BJ (cell line): ENCODE data around the gene CCDC33. TPM values are rescaled to one million over a fixed set of nuclear protein-coding genes. Genes with fewer than 3 reads are reported as not detected.

Experiments
- CTCF ChIA-PET: fragments of 350-600 bp; formaldehyde crosslinking; extraction: SDS; loops from one replicate; lab custom pipeline; 2021; ENCODE audit warnings: antibody characterized with exemption, inconsistent platforms; lab: Yijun Ruan, JAX
- POLR2A ChIA-PET: fragments of 300-600 bp; sonication (Branson Sonifier 250); formaldehyde crosslinking; extraction: SDS; loops from one replicate; lab custom pipeline; 2021; ENCODE audit warnings: antibody characterized with exemption; lab: Charles Lee
- DNase-seq: peaks from one replicate; pipeline ENCODE4 v3.0.0-alpha.2; 2011; ENCODE audit warnings: low read depth
- H3K27me3 ChIP-seq: 2 replicates; pipeline ENCODE4 v1.6.0; 2011; ENCODE audit warnings: low read length; ENCODE audit not compliant: control insufficient read depth, insufficient read depth
- H3K36me3 ChIP-seq: 2 replicates; pipeline ENCODE4 v1.5.1; 2011; ENCODE audit warnings: low read length; ENCODE audit not compliant: control insufficient read depth, insufficient read depth
- H3K4me3 ChIP-seq: 2 replicates; pipeline ENCODE4 v1.5.1; 2011; ENCODE audit warnings: low read depth, mild to moderate bottlenecking, control low read depth, low read length
- polyA plus RNA-seq: library from polyadenylated mRNA; depleted of rRNA; stranded (reverse); fragments of >200 nt; gene quantifications from 2 replicates; pipeline ENCODE4 v1.2.3, GENCODE V29; 2011; rRNA removed
- TF ChIP-seq, protein P1 (sequence below): IDR thresholded peaks from 2 replicates; pipeline ENCODE4 v1.5.1; 2011; ENCODE audit warnings: low read depth, mild to moderate bottlenecking, control low read depth, inconsistent platforms, low read length, moderate library complexity; ENCODE audit not compliant: insufficient read depth

CCDC33 gene
- polyA plus RNA-seq, 1 experiment: 0.26 TPM

DNA sequence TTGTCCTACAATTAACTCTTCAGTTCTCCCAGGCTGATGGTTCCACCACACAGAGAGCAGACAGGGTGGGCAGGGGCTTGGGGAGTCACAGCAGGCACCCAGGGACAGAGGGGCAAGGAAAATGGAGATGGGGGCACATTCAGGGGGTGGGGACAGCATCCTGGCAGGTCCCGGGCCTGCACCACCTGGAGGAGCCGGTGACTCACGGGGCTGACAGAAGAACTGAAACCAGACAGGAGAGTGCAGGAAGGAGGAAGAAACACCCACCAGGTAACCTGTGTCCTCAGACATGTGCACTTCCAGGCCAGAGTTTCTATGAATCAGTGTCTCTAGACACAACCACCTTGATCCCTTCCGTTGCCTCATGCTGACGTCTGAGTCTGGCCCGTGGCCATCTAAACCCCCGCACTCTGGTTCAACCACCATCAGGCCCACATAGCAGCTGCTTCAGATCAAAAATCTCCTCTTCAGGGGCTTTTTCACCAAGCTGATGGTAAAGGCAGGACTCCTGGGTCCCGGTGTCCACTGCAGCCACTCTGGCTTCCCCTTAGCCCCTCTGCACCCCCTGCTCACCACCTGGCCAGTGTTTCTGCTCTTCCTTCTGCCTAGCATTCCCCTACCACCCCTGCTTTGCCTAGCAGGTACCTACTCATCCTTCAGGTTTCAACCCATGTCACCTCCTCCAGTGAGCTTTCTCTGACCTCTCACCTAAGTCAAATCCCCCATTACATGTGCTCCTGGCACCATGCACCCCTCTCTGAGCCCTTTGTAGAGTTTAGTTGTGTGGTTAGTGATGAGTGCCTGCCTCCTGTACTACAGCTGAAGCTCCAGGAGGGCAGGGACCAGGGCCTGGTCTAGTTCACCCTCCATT, 147.8 kb downstream of the CCDC33 start:
- CTCF ChIA-PET: interaction anchor here (1.3 to 26.7 kb wide), 6 partner anchors 10 to 230 kb away, joined by 3 to 622 read pairs (median 8); partner anchors contain the start of gene SEMA7A
- no peak for DNase-seq
- TF ChIP-seq, protein P1, sequence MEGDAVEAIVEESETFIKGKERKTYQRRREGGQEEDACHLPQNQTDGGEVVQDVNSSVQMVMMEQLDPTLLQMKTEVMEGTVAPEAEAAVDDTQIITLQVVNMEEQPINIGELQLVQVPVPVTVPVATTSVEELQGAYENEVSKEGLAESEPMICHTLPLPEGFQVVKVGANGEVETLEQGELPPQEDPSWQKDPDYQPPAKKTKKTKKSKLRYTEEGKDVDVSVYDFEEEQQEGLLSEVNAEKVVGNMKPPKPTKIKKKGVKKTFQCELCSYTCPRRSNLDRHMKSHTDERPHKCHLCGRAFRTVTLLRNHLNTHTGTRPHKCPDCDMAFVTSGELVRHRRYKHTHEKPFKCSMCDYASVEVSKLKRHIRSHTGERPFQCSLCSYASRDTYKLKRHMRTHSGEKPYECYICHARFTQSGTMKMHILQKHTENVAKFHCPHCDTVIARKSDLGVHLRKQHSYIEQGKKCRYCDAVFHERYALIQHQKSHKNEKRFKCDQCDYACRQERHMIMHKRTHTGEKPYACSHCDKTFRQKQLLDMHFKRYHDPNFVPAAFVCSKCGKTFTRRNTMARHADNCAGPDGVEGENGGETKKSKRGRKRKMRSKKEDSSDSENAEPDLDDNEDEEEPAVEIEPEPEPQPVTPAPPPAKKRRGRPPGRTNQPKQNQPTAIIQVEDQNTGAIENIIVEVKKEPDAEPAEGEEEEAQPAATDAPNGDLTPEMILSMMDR: no peak
- no peaks in the 10 kb centered on the region for H3K36me3 ChIP-seq
- POLR2A ChIA-PET: interaction anchor here (0.6 kb wide), 1 partner anchor 46 kb away, joined by 4 read pairs; no protein-coding TSS in a partner anchor
- H3K27me3 ChIP-seq: no peaks in the 10 kb centered on the region
- H3K4me3 ChIP-seq: no peak overlapping the region

DNA sequence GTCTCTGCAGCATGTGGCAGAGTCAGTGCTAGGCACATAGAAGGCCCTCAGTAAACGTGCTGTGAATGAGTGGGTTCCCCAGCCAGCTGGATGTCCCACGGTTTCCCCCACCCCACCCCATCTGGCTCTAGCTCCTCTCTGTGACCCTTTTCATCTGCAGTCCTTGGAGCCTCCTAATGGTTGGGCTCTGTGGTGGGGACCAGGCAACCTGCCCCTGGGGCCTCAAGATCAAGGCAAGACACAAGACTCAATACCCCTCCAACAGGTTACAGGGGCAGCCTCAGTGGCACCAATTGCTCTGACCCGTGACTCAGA, 148.4 kb downstream of the CCDC33 start:
- Histone ChIP-seq H3K36me3 (no peaks in the 10 kb centered on the region), H3K4me3 (no peak overlapping the region), H3K27me3 (no peaks in the 10 kb centered on the region)
- ChIA-PET CTCF (interaction anchor here (0.8 to 26.7 kb wide), 6 partner anchors 9 to 50 kb away, joined by 3 to 622 read pairs (median 5); partner anchors contain the start of gene SEMA7A), POLR2A (no interaction called here)
- TF ChIP-seq, protein P1: no peak
- DNase-seq: no peak

DNA sequence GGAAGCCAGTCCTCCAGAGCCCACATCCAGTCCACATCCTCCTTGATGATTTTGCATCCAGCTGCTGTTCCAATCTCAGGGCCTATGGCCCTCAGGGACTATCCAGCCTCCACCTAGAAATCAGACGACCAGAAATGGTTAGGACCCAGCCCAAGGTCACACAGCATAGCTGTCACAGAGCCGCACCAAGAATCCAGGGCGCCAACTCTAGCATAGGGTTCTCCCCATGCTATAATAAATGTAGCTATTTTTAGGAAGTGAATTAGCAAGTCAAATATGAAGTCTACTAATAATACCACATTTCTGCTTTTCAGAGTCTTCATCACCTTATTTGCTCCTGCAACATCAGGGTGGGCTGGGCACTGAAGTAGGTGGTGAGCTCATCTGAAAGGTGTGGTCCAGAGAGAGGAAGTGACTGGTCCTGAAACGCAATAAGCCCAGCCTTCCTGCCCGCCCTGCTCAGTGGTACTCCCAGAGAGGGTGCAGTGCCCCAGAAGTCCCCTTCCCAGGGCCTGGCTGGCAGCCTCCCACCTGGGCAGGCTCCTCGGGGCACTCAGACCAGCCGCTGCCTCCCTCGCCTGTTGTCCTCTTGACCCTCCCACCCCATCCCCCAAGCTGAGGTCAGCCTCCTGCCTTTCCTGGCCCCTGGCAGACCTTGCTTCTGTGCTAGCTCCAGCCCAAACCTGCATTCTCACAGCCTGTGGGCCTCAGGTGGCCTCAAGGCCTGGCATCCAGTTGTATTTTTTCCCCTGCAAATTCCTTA, 148.9 kb downstream of the CCDC33 start:
- ChIA-PET CTCF (interaction anchor here (0.6 to 26.7 kb wide), 11 partner anchors 9 to 380 kb away, joined by 3 to 622 read pairs (median 5); partner anchors contain the start of genes SEMA7A and UBL7), POLR2A (no interaction called here)
- Histone ChIP-seq H3K36me3 (no peaks in the 10 kb centered on the region), H3K4me3 (no peak overlapping the region), H3K27me3 (no peaks in the 10 kb centered on the region)
- no peak for DNase-seq
- TF ChIP-seq, protein P1: no peak

DNA sequence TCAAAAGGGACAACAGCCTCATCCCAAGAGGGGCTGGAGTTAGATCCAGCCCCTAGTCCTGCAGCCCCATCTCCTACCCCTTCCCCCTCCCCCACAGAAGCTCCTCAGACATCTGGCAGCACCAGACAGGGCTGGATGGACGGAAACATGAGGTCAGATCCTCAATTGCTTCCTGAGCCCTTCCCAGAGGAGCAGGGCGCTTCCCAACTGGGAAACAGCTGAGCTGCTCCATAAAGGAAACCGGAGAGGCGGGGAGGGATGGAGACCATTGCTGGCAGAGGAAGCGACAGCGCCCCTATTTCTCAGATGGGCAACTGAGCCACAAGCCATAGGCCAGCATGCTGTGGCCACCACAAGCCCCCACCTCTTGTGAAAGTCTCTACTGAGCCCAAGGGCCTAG, 149.6 kb downstream of the CCDC33 start:
- no peak for DNase-seq
- Histone ChIP-seq H3K27me3 (no peaks in the 10 kb centered on the region), H3K36me3 (no peaks in the 10 kb centered on the region), H3K4me3 (no peak overlapping the region)
- ChIA-PET POLR2A (no interaction called here), CTCF (interaction anchor here (0.6 to 26.7 kb wide), 6 partner anchors 10 to 381 kb away, joined by 3 to 622 read pairs (median 6); partner anchors contain the start of genes SEMA7A and UBL7)
- TF ChIP-seq, protein P1: no peak

Other genes starting within 250 kb of the CCDC33 start
- 13.2 and 18.3 TPM in 2 replicates for gene STOML1, start 244.0 kb upstream of the CCDC33 start, polyA plus RNA-seq
- 10.7 and 14.3 TPM in 2 replicates for gene PML, start 241.6 kb upstream of the CCDC33 start, polyA plus RNA-seq
- not detected in 2 replicates for gene GOLGA6A, start 153.8 kb upstream of the CCDC33 start, polyA plus RNA-seq
- gene ISLR2, start 105.7 kb upstream of the CCDC33 start, polyA plus RNA-seq: 0.02 TPM in 2 replicates
- 33.7 and 64.0 TPM in 2 replicates for gene ISLR, start 62.6 kb upstream of the CCDC33 start, polyA plus RNA-seq
- 8.9 and 10.9 TPM in 2 replicates for gene STRA6, start 33.5 kb upstream of the CCDC33 start, polyA plus RNA-seq
- gene CYP11A1, start 131.3 kb downstream of the CCDC33 start, polyA plus RNA-seq: 0.63 and 0.70 TPM in 2 replicates
- gene SEMA7A, start 197.6 kb downstream of the CCDC33 start, polyA plus RNA-seq: 14.1 and 22.7 TPM in 2 replicates
- gene UBL7, start 224.8 kb downstream of the CCDC33 start, polyA plus RNA-seq: 69.4 and 87.3 TPM in 2 replicates